HG02973 (cell line): ENCODE measurements around the gene MED26.

Experiments used
- ATAC-seq: cut with Tn5 transposase; IDR thresholded peaks from one replicate; pipeline ENCODE4 v1.9.1; 2021; ENCODE audit warnings: moderate library complexity; ENCODE audit not compliant: unreplicated experiment

Gene MED26

DNA sequence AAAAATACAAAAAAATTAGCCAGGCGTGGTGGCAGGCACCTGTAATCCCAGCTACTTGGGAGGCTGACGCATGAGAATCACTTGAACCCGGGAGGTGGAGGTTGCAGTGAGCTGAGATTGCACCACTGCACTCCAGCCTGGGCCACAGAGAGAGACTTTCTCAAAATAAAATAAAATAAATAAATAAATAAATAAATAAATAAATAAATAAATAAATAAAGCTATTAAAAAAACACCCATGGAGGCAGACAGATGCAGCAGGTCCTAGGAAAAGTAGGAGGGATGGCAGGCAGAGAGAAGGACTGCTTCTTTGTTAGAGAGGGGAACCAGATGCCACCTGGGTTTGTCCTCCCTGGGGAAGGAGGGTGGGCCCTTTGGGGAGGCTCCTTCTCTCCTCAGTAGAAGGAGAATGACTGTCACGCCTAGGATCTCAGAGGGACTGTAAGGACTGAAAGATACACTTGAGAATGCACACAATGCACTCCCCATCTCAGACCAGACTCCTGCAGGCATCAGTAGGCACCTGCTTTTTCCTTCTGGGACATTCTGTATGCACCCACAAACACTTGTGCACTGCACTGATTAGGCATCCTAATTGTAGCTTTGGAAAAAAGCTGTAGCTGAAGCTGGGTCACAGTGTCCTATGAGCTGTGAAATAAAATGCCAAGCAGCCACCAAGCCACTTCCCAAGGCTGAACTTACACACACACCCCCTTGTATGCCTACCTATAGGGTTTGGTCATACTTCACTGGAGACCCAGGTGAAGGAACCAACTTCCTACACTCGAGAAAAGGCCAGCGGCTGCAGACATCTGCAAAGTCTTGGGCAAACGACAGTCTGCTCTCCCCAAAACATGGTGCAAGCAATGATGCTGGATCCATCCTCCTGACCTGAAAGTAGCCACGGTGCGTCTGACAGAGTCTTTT, 36.9 kb downstream of the MED26 start:
- no peak for ATAC-seq

DNA sequence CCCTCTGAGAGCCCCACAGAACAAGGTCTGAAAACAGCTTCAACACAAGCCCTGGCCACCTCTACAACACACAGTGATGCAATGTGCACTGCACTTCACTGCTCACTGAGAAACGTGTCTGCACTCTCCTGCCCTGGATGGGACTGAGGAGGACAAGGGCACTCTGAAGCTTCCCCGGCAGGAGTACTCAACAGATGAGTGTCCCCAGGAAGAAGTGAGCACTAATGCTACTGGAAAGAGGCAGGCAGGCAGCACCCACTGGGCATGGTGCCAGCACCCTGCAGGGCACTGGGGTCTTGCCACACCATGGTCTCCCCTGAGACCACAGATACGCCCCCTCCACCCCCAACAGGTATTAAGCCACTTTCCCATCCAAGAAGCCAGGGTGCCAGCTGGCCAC, 38.1 kb downstream of the MED26 start:
- no peak for ATAC-seq

DNA sequence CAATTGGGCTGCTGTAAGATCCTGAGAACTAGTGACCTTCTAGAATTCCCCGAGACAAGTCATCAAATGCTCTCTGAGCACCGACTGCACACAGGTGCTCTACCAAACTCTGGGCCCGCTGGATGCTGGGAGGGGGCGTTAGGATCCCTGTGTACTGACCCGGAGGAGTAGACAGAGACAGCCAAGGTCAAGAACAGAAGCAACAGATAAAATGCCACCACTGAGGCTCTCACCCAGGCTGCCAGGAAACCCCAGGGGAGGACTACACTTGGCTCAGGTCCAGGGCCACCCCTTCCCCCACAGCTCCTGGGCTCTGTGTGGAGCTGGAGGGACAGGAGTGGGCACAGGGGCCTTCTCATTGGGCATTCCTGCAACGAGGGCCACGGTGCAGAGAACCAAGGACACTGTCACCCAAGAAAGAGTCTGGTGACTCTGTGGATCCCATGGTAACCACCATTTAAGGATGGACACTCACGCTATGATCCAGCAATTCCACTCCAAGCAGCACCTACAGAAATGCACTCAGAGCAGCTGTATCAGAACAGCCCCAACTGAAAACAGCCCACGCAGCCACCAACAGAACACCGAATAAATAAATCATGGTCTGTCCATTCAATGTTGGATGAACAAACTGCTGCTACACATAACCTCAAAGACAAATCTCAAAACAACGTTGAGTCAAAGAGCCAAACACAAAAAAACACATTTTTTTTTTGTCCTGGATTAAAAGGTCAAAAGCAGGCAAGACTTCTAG, 39.0 kb downstream of the MED26 start:
- no peak for ATAC-seq

DNA sequence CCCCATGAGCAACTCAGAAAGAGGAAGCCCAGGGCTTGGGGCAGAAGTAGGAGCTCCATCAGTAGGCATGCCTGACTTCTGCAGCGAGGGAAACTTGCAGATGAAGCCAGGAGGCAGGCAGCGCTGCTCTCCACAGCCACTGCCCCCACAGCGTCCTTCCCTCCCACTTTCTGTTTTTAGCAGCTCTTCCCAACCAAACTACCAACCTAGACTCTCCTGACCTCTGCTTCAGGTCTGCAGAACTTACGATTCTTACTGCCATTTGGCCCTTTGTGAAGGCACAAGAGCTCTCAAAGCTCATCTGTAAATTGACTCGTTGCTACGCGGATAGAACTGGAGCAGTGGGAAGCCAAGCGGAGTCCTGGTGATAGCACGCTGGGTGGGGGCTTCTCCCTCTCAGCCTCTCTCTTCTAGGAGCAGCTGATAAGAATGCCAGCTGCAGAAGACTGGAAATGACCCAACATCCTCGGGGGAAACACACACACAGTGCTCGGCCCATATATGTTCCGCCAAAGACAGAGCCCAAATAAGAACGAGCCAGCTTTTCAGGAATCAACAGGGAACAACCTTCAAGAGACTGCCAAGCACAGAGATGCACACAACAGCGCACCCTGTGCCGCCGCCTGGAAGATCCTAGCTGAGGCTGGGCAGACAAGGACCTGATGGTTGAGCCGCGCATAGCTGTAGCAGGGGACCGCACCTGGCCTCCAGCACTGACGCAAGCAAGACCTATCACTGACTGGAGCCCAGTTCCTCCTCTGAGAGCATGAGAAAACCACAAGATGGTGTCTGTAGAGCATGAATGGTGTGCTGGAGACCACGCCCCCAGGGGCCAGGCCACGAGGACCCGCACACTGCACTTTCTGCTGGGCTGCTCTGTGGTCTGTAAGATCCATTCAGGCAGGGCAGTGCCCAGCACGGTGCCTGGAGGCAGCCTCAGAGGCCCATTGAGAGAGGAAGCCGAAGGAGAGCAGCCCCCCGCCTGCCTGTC, 39.9 kb downstream of the MED26 start:
- ATAC-seq = peak; percentile 41

DNA sequence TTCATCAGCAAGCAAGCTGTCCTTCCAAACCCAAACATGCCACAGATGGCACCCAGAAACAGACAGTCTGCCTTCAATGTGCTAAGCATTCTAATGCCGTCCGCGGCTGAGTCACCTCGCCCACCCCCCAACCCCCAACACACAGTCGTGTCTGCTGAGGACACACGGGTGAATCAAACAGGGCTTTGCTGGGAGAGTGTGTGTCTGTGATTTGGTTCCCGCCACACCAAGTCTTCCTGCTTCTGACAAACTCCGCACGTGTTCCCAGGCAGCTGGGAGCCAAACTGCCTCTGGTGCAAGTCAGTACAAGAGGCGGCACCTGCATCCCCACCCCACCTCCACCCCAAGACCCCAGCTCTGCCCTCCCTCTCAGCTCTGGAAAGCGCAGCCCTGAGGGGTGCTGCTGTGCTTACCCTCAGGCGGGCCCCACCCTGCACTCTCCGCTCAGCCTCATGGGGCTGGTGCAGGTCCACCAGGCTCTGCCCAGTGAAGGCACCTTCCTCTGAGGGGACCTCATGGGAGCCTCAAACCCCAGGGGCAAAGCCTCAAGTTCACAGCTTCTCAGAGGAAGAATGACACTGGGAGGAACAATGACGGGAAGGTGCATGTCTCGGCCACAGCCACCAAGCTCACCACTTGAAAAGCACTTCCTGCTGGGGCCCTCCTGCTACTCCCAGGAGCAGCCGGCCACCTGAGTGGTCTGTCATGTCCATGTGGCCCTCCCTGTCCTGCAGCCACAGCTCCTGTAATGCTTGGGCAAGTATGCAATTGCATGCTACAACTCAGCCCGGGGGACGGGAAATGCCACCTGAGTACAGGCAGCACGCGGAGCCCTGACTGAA, 40.8 kb downstream of the MED26 start:
- ATAC-seq = no peak

DNA sequence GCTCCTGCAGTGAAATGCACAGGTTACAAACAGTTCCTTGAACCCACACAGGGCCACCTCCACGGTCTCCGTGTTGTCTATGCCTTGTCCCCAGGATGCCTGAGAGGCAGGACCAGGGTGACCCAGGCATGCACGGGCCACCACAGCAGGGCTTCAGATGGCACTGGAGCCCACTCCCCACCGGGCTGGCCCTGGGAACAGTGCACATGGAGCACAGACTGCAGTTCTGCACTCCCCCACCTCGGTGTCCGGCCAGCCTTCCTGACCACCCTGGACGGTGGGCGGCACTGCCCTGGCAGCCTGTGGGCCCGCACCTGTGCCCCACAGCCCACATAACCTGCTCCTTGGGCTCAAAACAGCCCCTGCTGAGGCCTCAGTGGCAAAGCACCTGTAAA, 41.5 kb downstream of the MED26 start:
- no peak for ATAC-seq

DNA sequence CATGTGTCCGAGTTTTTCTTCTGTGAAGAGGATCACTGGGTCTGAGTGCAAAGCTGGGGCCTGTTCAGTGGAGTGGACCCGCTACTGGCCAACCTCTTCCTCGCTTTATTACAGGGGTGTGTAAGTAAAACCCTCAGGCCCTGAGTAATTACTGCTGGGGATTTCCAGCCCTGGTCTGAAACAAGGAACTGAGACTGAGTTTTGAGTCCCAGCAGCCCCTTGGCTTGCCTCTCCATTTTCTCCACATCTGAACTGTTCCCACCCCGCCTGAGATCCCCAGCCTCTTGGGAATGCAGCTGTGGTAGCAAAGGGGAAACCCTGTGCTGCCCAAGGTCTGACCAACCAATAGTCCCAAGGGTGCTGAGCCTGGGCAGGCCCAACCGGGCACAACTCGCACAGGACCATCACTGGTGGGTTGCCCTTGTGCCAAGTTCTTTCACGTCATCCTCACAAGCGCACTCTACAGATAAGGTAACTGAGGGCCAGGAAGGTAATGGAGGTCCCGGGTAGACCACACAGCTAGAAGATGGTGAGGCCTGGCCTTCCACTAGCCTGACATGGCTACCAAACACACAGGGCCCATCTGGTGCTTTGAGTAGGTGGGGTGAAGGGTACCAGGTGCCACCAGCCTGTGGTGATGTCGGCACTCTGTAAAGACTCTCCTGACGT, 42.1 kb downstream of the MED26 start:
- ATAC-seq = no peak

DNA sequence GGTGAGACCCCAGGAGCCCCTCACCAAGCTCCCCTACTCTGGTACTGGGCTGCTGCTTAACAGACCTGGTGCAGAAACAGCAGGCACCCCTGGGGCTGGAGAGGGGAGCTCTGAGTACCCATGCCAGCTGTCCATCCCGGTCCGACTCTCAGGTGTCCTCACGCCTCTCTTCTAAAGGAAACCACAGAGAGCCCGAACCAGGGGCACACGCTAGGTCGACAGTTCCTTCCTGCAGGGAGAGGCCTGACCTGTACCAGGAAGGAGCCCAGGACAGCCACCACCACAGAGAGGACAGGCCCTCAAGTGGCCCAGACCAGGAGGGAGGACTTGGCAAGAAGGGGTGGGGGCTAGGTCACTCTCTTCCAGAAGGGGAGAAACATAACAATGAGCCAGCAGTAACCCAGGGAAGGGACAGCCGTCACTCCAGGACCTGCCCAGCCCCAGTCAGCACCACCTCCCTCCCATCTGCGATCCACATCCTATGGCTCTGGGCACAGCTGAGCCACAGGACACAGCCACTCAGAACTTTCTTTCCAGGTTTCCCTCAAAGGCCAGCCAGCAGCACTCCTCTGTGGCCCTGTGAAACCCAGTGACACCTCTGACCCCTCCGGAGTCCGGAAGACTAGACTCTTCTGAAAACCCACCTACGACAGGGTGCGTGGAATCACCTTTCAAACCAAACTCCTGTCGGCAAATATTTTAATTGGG, 42.8 kb downstream of the MED26 start:
- no peak for ATAC-seq

DNA sequence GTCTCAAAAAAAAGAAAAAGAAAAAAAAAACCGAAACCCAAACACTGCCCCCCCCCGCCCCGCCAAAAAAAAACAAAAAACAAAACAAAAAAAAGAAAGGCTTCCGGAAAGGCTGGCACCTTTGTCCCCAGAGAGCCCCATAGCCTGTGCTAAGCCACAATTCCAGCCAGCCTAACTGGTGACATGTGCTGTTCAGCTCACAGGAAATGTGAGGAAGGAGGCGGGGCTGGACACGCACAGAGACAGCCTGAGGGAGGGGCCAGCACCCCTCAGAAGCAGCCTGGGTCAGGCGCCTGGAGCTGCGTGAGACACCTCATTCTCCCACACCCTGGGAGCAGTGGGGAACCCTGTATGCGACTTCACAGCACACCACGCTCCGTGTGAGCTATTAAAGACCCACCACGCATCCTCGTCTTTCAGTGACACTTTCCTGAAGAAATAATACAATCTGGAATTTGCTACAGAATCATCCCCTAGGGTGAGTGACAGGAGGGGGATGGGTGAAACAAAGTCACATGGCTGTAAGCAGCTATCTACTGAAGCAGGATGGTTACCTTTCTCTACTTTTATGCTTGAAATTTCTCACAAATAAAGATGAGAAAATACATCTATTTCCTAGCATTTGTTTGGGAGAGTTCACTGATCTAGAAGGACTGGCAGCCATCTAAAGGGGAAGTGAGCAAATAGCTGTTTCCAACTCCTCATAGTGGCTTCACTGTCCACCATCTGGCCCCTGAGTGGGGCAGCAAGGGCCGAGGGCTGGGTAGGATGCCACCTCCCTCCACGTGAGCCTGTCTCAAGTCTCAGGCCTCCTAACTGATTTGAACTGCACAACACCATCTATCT, 43.5 kb downstream of the MED26 start:
- ATAC-seq = peak; percentile 44

DNA sequence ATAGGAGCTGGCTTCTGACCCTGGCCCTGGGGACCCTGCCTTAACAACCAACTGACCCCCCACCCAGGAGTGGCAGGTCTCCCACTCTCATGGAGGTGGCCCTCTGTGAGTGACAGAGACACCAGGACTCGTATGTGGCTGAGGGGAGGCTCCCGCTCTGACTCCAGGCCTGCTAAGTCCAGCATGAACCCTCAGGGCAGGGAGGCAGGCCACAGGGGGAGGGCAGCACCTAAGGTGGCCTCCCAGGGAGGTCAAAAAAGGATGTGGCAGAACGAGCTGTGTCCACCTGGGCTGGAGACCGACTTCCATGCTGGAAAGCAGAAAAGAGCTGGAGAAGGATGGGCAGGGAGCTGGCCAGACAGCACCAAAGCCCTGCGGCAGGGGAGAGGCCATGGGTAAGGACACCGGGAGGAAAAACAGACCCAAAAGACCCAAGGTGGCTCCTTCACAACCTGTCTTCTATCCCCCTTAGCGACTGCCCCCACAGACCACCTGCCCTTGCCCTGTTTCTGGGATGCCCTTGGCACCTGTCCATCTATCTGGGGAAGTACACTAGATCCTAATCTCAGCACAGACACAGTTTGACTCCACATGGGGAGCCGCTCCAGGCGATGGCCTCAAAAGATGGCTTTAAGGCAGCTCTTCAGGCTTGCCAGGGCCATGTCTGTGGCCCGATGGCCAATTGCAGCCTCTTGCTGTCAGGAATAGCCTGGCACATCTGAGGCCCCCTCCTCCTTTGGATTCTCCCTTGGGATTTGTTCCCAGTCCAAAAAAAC, 45.3 kb downstream of the MED26 start:
- no peak for ATAC-seq

DNA sequence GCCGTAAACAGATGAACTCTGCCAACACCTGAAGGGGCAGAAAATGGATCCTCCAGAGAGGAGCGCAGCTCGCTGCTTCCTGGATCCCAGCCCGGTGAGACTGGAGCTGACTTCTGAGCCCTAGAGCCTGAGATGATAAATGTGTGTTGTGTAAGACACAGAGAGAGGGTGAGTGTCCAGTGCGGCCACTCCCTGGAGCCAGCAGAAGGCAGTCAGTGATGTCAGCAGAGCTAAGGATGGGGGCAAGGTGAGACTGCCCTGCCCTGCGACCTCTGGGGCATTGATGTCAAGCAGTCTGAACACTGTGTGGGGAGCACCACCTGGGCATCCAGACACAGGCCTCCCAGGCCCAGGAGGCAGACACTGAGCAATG, 46.0 kb downstream of the MED26 start:
- no peak for ATAC-seq

DNA sequence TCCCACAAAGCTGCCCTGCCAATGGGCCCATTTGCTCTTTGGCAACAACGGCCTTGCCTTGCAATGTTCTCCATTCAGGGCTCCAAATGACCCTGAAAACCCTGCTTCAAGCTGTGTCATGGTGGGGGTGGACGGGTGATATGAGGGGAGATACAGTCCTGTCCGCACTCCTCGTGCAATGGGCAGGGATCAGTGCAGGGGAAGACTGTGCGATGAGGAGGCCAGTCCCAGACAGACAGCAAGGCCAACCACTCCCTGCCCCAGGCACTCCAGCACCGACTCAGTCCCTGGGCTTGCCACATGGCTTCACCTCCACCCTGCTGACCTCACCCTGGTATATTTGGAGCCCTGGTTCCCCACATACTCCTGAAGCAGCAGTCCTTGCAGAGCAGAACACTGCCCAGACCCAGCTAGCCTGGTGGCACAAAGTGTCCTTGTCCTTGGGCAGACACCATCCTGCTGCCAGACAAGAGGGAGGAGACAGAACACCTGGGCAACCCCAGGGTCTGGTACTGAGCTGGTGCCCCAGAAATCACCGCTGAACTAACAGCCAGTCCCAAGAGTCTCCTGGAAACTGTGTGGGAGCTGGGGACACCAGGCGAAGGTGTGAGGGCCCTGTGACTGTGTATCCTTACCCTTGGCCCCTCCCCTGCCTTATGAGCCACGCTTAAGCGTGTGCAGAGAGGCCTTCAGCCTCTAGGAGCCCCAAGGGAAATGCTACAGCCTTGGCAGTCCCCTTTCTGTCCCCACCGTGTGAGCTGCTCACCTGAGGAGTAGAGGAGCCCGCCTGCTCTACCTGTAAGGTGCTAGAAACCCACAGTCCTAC, 46.6 kb downstream of the MED26 start:
- ATAC-seq = no peak

DNA sequence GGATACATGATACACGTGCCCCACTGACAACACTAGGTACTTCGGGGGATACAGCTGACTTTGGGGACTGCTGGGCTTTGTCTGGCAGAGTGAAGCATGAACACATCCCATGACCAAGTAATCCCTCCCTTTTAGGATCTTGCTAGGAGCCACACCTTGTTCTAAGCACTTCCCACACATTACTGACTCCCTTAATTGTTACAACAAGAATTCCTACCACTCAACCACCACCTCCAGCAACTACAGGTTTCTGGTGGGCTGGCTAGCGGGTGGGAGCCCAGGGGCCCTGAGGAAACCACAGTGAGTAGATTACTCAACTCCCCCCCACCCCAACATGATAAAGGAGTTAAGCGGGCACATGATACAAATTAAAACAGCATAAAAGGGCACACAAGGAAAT, 48.6 kb downstream of the MED26 start:
- ATAC-seq = no peak

DNA sequence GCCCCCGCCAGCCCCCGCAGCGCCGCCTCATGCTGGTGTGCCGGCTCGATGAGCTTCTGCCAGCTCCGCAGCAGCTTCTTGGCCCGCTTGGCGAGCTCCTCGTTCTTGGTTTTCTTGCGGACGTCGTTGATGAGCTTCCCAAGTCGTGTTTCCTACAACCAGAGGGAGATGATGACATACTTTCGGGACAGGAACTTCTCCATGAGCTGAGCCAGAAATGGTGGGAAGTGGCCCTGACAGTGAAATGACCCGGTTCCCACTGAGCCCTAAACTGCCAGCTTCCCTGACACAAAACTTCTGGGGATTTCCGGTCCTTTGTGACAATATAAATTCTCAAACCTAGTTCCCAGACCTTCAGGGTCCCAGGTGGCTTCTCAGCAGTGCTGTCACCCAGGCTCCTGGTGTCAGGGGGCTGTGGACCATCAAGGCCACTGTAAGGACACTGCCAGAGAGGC, 50.4 kb downstream of the MED26 start:
- ATAC-seq = no peak

DNA sequence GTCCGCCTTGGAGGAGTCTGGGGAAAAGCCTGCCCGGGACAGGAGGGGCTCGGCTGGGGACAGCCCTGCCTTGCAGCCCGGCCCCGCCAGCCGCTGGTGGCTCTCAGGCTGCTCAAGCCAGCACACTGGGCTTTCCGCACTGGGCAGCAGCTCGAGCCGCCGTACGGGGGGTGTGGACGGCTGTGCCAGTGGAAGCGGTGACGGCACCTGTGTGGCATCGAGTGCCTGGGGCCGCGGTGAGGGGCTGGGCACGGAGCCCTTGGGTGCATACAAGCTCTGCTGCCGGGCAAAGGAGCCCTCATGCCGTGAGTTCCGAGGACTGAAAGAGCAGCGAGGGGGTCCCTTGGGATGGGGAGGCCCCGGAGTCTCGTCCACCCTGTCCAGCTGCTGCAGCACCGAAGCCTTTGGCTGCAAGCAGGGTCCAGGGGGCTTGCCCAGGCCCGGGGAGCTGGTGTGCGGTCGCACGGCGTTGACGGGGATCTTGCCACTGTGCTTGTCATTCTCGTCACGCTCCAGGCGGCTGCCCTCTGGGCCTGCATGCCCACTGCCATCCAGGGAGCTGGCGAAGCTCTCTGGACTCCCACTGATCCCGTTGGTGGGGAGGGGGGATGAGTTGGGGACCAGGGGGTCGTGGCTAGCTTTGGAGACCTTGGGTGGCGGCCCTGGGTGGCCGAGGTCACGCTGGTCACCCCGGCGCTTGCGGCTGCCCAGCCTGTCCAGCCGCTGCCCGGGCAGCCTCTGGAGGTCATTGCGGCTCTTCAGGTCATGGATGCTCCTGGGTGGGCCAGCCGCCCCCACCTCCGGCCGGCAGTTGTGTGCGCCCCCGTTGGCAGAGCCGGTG, 51.1 kb downstream of the MED26 start:
- ATAC-seq = no peak
